ENCODE results near the gene MTRR.

MTRR gene

DNA sequence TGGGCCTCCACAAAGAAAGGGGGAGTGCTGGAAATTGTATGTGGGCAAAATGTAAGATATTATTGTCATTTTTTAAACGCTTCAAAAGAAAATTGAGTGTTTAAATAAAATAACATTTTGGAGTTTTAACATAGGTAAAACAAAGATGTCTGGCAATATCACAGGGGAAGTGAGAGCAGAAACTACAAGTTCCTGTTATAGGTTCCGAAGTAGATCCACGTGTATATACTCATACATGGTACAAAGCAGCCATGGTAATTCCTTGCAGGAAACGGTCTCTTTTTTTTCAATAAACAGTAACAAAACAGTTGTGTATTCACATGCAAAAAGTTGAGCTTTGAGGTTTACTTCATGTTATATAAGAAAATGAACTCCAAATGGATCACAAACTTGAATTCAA lies 78.4 kb downstream of the MTRR start:
- Histone ChIP-seq H3K79me2 (ENCODE audit: low read length) (no peaks in the 10 kb centered on the region), H3K27me3 (replicated peaks; ENCODE audit: insufficient read depth, low read length) (no peaks in the 10 kb centered on the region), H2AFZ (ENCODE audit: low read length) (no peak overlapping the region), H3K9ac (ENCODE audit: low read length) (no peak overlapping the region), H3F3A (ENCODE audit: insufficient read depth, low read length) (no peaks in the 10 kb centered on the region), H3K9me2 (replicated peaks; ENCODE audit: insufficient read depth, low read length) (no peaks in the 10 kb centered on the region), H3K4me1 (ENCODE audit: low read length) (no peaks in the 10 kb centered on the region), H3K27ac (ENCODE audit: low read length) (no peak overlapping the region), H4K20me1 (ENCODE audit: insufficient read depth, low read length) (no peaks in the 10 kb centered on the region), H3K9me3 (replicated peaks; ENCODE audit: insufficient read depth, low read length) (no peaks in the 10 kb centered on the region), H3K4me3 (ENCODE audit: low read length) (no peak overlapping the region), H3K36me3 (replicated peaks; ENCODE audit: insufficient read depth, low read length) (no peaks in the 10 kb centered on the region), H3K4me2 (ENCODE audit: low read depth, low read length) (no peak overlapping the region)
- TF ChIP-seq, protein P1, sequence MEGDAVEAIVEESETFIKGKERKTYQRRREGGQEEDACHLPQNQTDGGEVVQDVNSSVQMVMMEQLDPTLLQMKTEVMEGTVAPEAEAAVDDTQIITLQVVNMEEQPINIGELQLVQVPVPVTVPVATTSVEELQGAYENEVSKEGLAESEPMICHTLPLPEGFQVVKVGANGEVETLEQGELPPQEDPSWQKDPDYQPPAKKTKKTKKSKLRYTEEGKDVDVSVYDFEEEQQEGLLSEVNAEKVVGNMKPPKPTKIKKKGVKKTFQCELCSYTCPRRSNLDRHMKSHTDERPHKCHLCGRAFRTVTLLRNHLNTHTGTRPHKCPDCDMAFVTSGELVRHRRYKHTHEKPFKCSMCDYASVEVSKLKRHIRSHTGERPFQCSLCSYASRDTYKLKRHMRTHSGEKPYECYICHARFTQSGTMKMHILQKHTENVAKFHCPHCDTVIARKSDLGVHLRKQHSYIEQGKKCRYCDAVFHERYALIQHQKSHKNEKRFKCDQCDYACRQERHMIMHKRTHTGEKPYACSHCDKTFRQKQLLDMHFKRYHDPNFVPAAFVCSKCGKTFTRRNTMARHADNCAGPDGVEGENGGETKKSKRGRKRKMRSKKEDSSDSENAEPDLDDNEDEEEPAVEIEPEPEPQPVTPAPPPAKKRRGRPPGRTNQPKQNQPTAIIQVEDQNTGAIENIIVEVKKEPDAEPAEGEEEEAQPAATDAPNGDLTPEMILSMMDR (IDR thresholded peaks at IDR 0.05; ENCODE audit: low read length): no peak
- TF ChIP-seq EZH2 (optimal IDR thresholded peaks at IDR 0.05; ENCODE audit: low read depth, low read length): no peak
- no peak for TF ChIP-seq EZH2phosphoT487 (IDR thresholded peaks at IDR 0.05; ENCODE audit: low read length)
- DNase-seq: no peak

Data from MM.1S (cell line).